OCI-LY3 (cell line): Measurements from ENCODE around the gene FNDC4.

Experiments used
- CTCF ChIP-seq: fragments of 200-600, 300-600 bp; sonication (generic); IDR thresholded peaks from 2 replicates; pipeline ENCODE4 v1.5.1; 2014; ENCODE audit warnings: antibody characterized with exemption, low read length, low read depth
- EZH2phosphoT487 ChIP-seq: fragments of 200-600 bp; shearing (Covaris generic); IDR thresholded peaks from 2 replicates; pipeline ENCODE4 v1.6.1; 2018; ENCODE audit warnings: antibody characterized with exemption, mixed run types, low read depth

DNA sequence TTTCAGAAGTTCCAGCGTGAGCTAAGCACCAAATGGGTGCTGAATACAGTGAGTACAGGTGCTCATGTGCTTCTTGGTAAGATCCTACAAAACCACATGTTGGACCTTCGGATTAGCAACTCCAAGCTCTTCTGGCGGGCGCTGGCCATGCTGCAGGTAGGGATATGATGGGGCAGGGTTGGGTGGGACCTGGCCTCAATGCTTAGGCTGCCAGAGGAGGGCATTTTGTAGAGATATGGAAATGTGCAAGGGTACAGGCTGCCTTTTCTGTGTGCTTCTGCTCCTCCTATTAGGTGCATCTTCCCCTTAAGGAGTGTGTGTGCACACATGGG is 23.7 kb upstream of the FNDC4 start:
- TF ChIP-seq CTCF (no peak), EZH2phosphoT487 (no peak)
